OCI-LY7 (cell line): ENCODE data around the gene PHIP. TPM values are rescaled to one million over a fixed set of nuclear protein-coding genes. Genes with fewer than 3 reads are reported as not detected.

Experiments
- BruUV-seq: library from RNA; stranded (reverse); fragments of 400-500 nt; replicated peaks from 2 replicates; lab custom pipeline; 2021; lab: Mats Ljungman, UMichigan
- CTCF ChIA-PET: fragments of 300-600 bp; sonication (Branson Sonifier 250); formaldehyde crosslinking; loops from one replicate; lab custom pipeline; 2022; ENCODE audit warnings: antibody characterized with exemption; ENCODE audit not compliant: unreplicated experiment; lab: Charles Lee
- POLR2A ChIA-PET: fragments of 300-600 bp; sonication (Branson Sonifier 250); formaldehyde crosslinking; loops from one replicate; lab custom pipeline; 2022; ENCODE audit warnings: antibody characterized with exemption; lab: Charles Lee
- DNase-seq: peaks from one replicate; pipeline ENCODE4 v3.0.0-alpha.2; 2015; ENCODE audit warnings: low spot score
- H2AFZ ChIP-seq: fragments of 200-600 bp; sonication (generic), shearing (Covaris generic); 2 replicates; pipeline ENCODE4 v1.6.1; 2014; ENCODE audit warnings: mild to moderate bottlenecking, antibody characterized with exemption, low read length, moderate library complexity
- H3K27ac ChIP-seq: fragments of 200-600 bp; sonication (generic); 2 replicates; pipeline ENCODE4 v1.5.1; 2014; ENCODE audit warnings: mixed run types, low read depth, mild to moderate bottlenecking, moderate library complexity, low read length, inconsistent platforms; ENCODE audit not compliant: poor library complexity, severe bottlenecking
- H3K36me3 ChIP-seq: fragments of 200-600 bp; sonication (generic); 2 replicates; pipeline ENCODE4 v1.6.1; 2014; ENCODE audit warnings: mild to moderate bottlenecking, antibody characterized with exemption, low read length, moderate library complexity, mixed read lengths; ENCODE audit not compliant: insufficient read depth
- H3K4me1 ChIP-seq: fragments of 200-600 bp; sonication (generic); 2 replicates; pipeline ENCODE4 v1.5.1; 2014; ENCODE audit warnings: mild to moderate bottlenecking, low read length; ENCODE audit not compliant: insufficient read depth, poor library complexity, severe bottlenecking
- H3K4me2 ChIP-seq: fragments of 200-600 bp; sonication (generic); 2 replicates; pipeline ENCODE4 v1.6.1; 2014; ENCODE audit warnings: mild to moderate bottlenecking, low read length
- H3K4me3 ChIP-seq: fragments of 200-600 bp; sonication (generic); 2 replicates; pipeline ENCODE4 v1.5.1; 2014; ENCODE audit warnings: mild to moderate bottlenecking, low read depth, low read length; ENCODE audit not compliant: poor library complexity, severe bottlenecking
- H3K79me2 ChIP-seq: fragments of 200-600 bp; sonication (generic); 2 replicates; pipeline ENCODE4 v1.6.1; 2016; ENCODE audit warnings: low read depth, mild to moderate bottlenecking, low read length, moderate library complexity, mixed read lengths; ENCODE audit not compliant: insufficient read depth
- H3K9me2 ChIP-seq: fragments of 200-600 bp; sonication (generic); 2 replicates; pipeline ENCODE4 v1.6.1; 2016; ENCODE audit warnings: mild to moderate bottlenecking, low read length, mixed read lengths; ENCODE audit not compliant: insufficient read depth
- H3K9me3 ChIP-seq: fragments of 200-600 bp; sonication (generic); 2 replicates; pipeline ENCODE4 v1.6.1; 2014; ENCODE audit warnings: mild to moderate bottlenecking, mixed run types, low read length, mixed read lengths
- H4K20me1 ChIP-seq: fragments of 200-600 bp; sonication (generic); 2 replicates; pipeline ENCODE4 v1.6.1; 2014; ENCODE audit warnings: mild to moderate bottlenecking, antibody characterized with exemption, low read length, moderate library complexity, mixed read lengths; ENCODE audit not compliant: insufficient read depth
- CTCF ChIP-seq: fragments of 200-600 bp; sonication (generic); conservative IDR thresholded peaks from 2 replicates; pipeline ENCODE4 v1.5.1; 2014; ENCODE audit warnings: mild to moderate bottlenecking, antibody characterized with exemption, low read length, moderate library complexity, mixed read lengths
- EZH2phosphoT487 ChIP-seq: fragments of 200-600 bp; sonication (generic); IDR thresholded peaks from 2 replicates; pipeline ENCODE4 v1.6.1; 2018; ENCODE audit warnings: low read depth, borderline replicate concordance, mild to moderate bottlenecking, mixed run types, antibody characterized with exemption, low read length, moderate library complexity, mixed read lengths
- intact Hi-C: fragments of 100-400 bp; cut with micrococcal nuclease; formaldehyde crosslinking; loops from one replicate; pipeline ENCODE4 v1.10.0; 2022; ENCODE audit not compliant: unreplicated experiment
- total RNA-seq, 2 experiments: library from RNA; depleted of rRNA in 1 of 2; stranded (reverse); fragments of >200 nt in 1 of 2; shearing (Covaris generic) in 1 of 2; gene quantifications; 2 replicates each; pipeline ENCODE4 v1.2.3, GENCODE V29; 2014 to 2022

PHIP gene
- total RNA-seq, 2 experiments from 2014 or later, result 32.1 to 46.6 TPM

GRCh38 chr6:79065232-79065631 is 12.8 kb downstream of the PHIP start:
- Histone ChIP-seq H3K36me3 (peaks cover 71% of the 10 kb centered on the region), H3K4me2 (no peak overlapping the region), H3K9me2 (no peaks in the 10 kb centered on the region), H3K4me1 (peaks cover 10% of the 10 kb centered on the region), H4K20me1 (peaks cover 23% of the 10 kb centered on the region), H3K79me2 (peaks cover 94% of the 10 kb centered on the region), H3K9me3 (no peaks in the 10 kb centered on the region), H3K27ac (no peak overlapping the region), H2AFZ (no peak overlapping the region), H3K4me3 (no peak overlapping the region)
- no TSS peak for BruUV-seq
- ChIA-PET CTCF (no interaction called here), POLR2A (interaction anchor here (0.6 to 1.9 kb wide), 3 partner anchors 11 to 129 kb away, joined by 3 to 9 read pairs (median 4); no protein-coding TSS in a partner anchor)
- DNase-seq, result no peak
- TF ChIP-seq CTCF (no peak), EZH2phosphoT487 (no peak)
- intact Hi-C loops, result no loop called here

GRCh38 chr6:79064635-79065034 is 13.4 kb downstream of the PHIP start:
- Histone ChIP-seq H3K4me1 (peaks cover 8% of the 10 kb centered on the region), H2AFZ (no peak overlapping the region), H3K9me3 (no peaks in the 10 kb centered on the region), H3K79me2 (peaks cover 88% of the 10 kb centered on the region), H4K20me1 (peaks cover 23% of the 10 kb centered on the region), H3K4me3 (no peak overlapping the region), H3K36me3 (peaks cover 72% of the 10 kb centered on the region), H3K4me2 (no peak overlapping the region), H3K9me2 (no peaks in the 10 kb centered on the region), H3K27ac (no peak overlapping the region)
- no TSS peak for BruUV-seq
- POLR2A ChIA-PET, result interaction anchor here (1.1 to 1.9 kb wide), 2 partner anchors 12 to 129 kb away, joined by 4 to 9 read pairs; no protein-coding TSS in a partner anchor
- no peak for DNase-seq
- CTCF ChIA-PET, result no interaction called here
- intact Hi-C loops, result no loop called here
- TF ChIP-seq EZH2phosphoT487, result no peak
- TF ChIP-seq CTCF, result no peak

DNA sequence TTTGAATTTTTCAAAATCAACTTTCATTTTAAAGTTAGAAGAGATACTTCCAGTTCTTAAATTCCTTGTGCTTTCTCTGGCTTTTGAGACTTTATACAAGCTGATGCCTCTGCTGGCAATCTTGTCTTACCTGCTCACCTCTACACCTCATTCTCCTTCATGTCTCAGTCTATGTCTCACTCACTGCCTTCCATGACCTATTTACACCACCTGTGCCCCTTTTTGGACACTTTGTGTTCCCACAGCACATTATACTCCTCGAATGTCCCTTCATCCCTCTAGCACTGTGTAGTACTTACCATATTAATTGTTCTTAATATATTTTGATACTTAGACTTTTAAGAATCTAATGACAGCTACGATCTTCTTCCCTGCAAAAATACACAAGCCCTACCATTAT is 15.3 kb downstream of the PHIP start:
- H3K9me3 ChIP-seq, result no peaks in the 10 kb centered on the region
- no TSS peak for BruUV-seq
- DNase-seq, result no peak
- peaks cover 83% of the 10 kb centered on the region for H3K79me2 ChIP-seq
- no peak overlapping the region for H2AFZ ChIP-seq
- TF ChIP-seq CTCF, result no peak
- TF ChIP-seq EZH2phosphoT487, result no peak
- peaks cover 75% of the 10 kb centered on the region for H3K36me3 ChIP-seq
- H3K27ac ChIP-seq, result no peak overlapping the region
- H3K4me3 ChIP-seq, result no peak overlapping the region
- intact Hi-C loops, result no loop called here
- peaks cover 20% of the 10 kb centered on the region for H4K20me1 ChIP-seq
- no peak overlapping the region for H3K4me2 ChIP-seq
- POLR2A ChIA-PET, result interaction anchor here (0.7 to 4.6 kb wide), 6 partner anchors 10 to 544 kb away, joined by 3 to 39 read pairs (median 10); no protein-coding TSS in a partner anchor
- H3K9me2 ChIP-seq, result no peaks in the 10 kb centered on the region
- peaks cover 8% of the 10 kb centered on the region for H3K4me1 ChIP-seq
- CTCF ChIA-PET, result interaction anchor here (1.0 kb wide), 1 partner anchor 10 kb away, joined by 3 read pairs; no protein-coding TSS in a partner anchor
